COLO829 (cell line): ENCODE measurements around the gene FBXL14.

Experiments used
- DNase-seq: peaks from one replicate; pipeline ENCODE4 v3.0.0; 2012; ENCODE audit warnings: low spot score

FBXL14 gene

GRCh38 chr12:1594261-1595025 is at the start of gene FBXL14:
TSS of gene FBXL14 (minus strand) at chr12:1594581. CDS start at chr12:1594066, 515 bp downstream.
- DNase-seq, result peak; percentile 70

- no peak for DNase-seq
Observed at GRCh38 chr12:1643905-1644533, 49.6 kb upstream of the FBXL14 start.

- DNase-seq, result no peak
Observed at GRCh38 chr12:1643043-1643442, 48.7 kb upstream of the FBXL14 start.

GRCh38 chr12:1642513-1642912 is 48.1 kb upstream of the FBXL14 start:
- no peak for DNase-seq

- no peak for DNase-seq
Observed at GRCh38 chr12:1640328-1641234, 46.2 kb upstream of the FBXL14 start.

- DNase-seq, result no peak
Observed at GRCh38 chr12:1639538-1639937, 45.2 kb upstream of the FBXL14 start.

GRCh38 chr12:1638203-1638602 is 43.8 kb upstream of the FBXL14 start:
- no peak for DNase-seq

- DNase-seq, result no peak
Observed at GRCh38 chr12:1635301-1636095, 41.1 kb upstream of the FBXL14 start.

GRCh38 chr12:1634590-1635191 is 40.3 kb upstream of the FBXL14 start:
- peak; percentile 63 for DNase-seq

- DNase-seq, result no peak
Observed at GRCh38 chr12:1634149-1634548, 39.8 kb upstream of the FBXL14 start.

- no peak for DNase-seq
Observed at GRCh38 chr12:1633459-1633858, 39.1 kb upstream of the FBXL14 start.

- DNase-seq, result no peak
Observed at GRCh38 chr12:1632702-1633101, 38.3 kb upstream of the FBXL14 start.

- peak; percentile 78 for DNase-seq
Observed at GRCh38 chr12:1630827-1631591, 36.6 kb upstream of the FBXL14 start.

GRCh38 chr12:1630133-1630826 is 35.9 kb upstream of the FBXL14 start:
- DNase-seq, result no peak

- no peak for DNase-seq
Observed at GRCh38 chr12:1629338-1630132, 35.2 kb upstream of the FBXL14 start.

GRCh38 chr12:1628666-1629337 is 34.4 kb upstream of the FBXL14 start, which contains the start of gene WNT5B:
TSS of gene WNT5B (plus strand) at chr12:1629231. CDS start at chr12:1631355, 2,124 bp downstream.
- no peak for DNase-seq

- no peak for DNase-seq
Observed at GRCh38 chr12:1622406-1622805, 28.0 kb upstream of the FBXL14 start.

- DNase-seq, result no peak
Observed at GRCh38 chr12:1620092-1620491, 25.7 kb upstream of the FBXL14 start.
